ENCODE measurements around the gene IL17RA. TPM values are rescaled to one million over a fixed set of nuclear protein-coding genes. Genes with fewer than 3 reads are reported as not detected.

IL17RA gene
- total and polyA plus RNA-seq, 4 donors: 3.1 to 9.0 (median 4.4) TPM

- no peak overlapping the region for H3K9ac ChIP-seq (ENCODE audit: low read depth in 1 of 2, low read length in 2 of 2)
- H3K27me3 ChIP-seq (ENCODE audit: control insufficient read depth in 4 of 4, insufficient read depth in 4 of 4, low read length in 3 of 4): no peaks in the 10 kb centered on the region
- H3K4me1 ChIP-seq (ENCODE audit: control insufficient read depth in 4 of 4, insufficient read depth in 4 of 4, low read length in 3 of 4): no peaks in the 10 kb centered on the region
- peaks cover 12 to 59% (median 38%) of the 10 kb centered on the region in 4 donors for H3K36me3 ChIP-seq (ENCODE audit: control insufficient read depth in 4 of 4, insufficient read depth in 3 of 4, low read depth in 1 of 4, low read length in 3 of 4)
- no peak overlapping the region for H3K4me3 ChIP-seq (ENCODE audit: low read depth in 1 of 3, low read length in 3 of 3)
- 92% methylated on average over 9 of the region's 9 CpGs for WGBS
- TF ChIP-seq YY1 (IDR thresholded peaks at IDR 0.05): no peak
- TF ChIP-seq RXRA (IDR thresholded peaks at IDR 0.05): no peak
- TF ChIP-seq ATF3 (IDR thresholded peaks at IDR 0.05): no peak
- TF ChIP-seq HNF4G (IDR thresholded peaks at IDR 0.05): no peak
- TF ChIP-seq TAF1 (conservative IDR thresholded peaks at IDR 0.05): no peak
- TF ChIP-seq SP1 (IDR thresholded peaks at IDR 0.05): no peak
- TF ChIP-seq MAX (IDR thresholded peaks at IDR 0.05): no peak
- no peak for TF ChIP-seq REST (IDR thresholded peaks at IDR 0.05)
- TF ChIP-seq NR2F2 (IDR thresholded peaks at IDR 0.05): no peak
- TF ChIP-seq FOXA1 (IDR thresholded peaks at IDR 0.05): no peak
- TF ChIP-seq EGR1 (IDR thresholded peaks at IDR 0.05; ENCODE audit: low read depth in 2 of 2): no peak
- no peak for TF ChIP-seq FOXA2 (IDR thresholded peaks at IDR 0.05)
- DNase-seq (ENCODE audit: low spot score): no peak
- H3K27ac ChIP-seq (ENCODE audit: low read depth in 1 of 2, low read length in 2 of 2): no peak overlapping the region
- H3K9me3 ChIP-seq (ENCODE audit: control insufficient read depth in 4 of 4, low read length in 3 of 4): no peaks in the 10 kb centered on the region
These were observed 56.3 kb downstream of the IL17RA start for GRCh38 chr22:17140826-17141766.

GRCh38 chr22:17143101-17143500, 58.3 kb downstream of the IL17RA start:
- Histone ChIP-seq H3K4me3 (ENCODE audit: low read depth in 1 of 3, low read length in 3 of 3) (no peak overlapping the region), H3K27ac (ENCODE audit: low read depth in 1 of 2, low read length in 2 of 2) (no peak overlapping the region), H3K9ac (ENCODE audit: low read depth in 1 of 2, low read length in 2 of 2) (no peak overlapping the region), H3K36me3 (ENCODE audit: control insufficient read depth in 4 of 4, insufficient read depth in 3 of 4, low read depth in 1 of 4, low read length in 3 of 4) (peaks cover 10 to 47% (median 35%) of the 10 kb centered on the region in 4 donors), H3K27me3 (ENCODE audit: control insufficient read depth in 4 of 4, insufficient read depth in 4 of 4, low read length in 3 of 4) (no peaks in the 10 kb centered on the region), H3K4me1 (ENCODE audit: control insufficient read depth in 4 of 4, insufficient read depth in 4 of 4, low read length in 3 of 4) (no peaks in the 10 kb centered on the region), H3K9me3 (ENCODE audit: control insufficient read depth in 4 of 4, low read length in 3 of 4) (no peaks in the 10 kb centered on the region)
- DNase-seq (ENCODE audit: low spot score): no peak
- WGBS: 96% methylated on average over 9 of the region's 9 CpGs
- TF ChIP-seq FOXA2 (IDR thresholded peaks at IDR 0.05): no peak
- no peak for TF ChIP-seq SP1 (IDR thresholded peaks at IDR 0.05)
- TF ChIP-seq EGR1 (IDR thresholded peaks at IDR 0.05; ENCODE audit: low read depth in 2 of 2): no peak
- TF ChIP-seq HNF4G (IDR thresholded peaks at IDR 0.05): no peak
- TF ChIP-seq YY1 (IDR thresholded peaks at IDR 0.05): no peak
- no peak for TF ChIP-seq NR2F2 (IDR thresholded peaks at IDR 0.05)
- TF ChIP-seq TAF1 (conservative IDR thresholded peaks at IDR 0.05): no peak

GRCh38 chr22:17143826-17144225, 59.0 kb downstream of the IL17RA start:
- no peaks in the 10 kb centered on the region for H3K27me3 ChIP-seq (ENCODE audit: control insufficient read depth in 4 of 4, insufficient read depth in 4 of 4, low read length in 3 of 4)
- DNase-seq (ENCODE audit: low spot score): no peak
- peaks cover 2 to 3% (median 2%) of the 10 kb centered on the region in 4 donors for H3K4me1 ChIP-seq (ENCODE audit: control insufficient read depth in 4 of 4, insufficient read depth in 4 of 4, low read length in 3 of 4)
- 92% methylated on average over 8 of the region's 8 CpGs for WGBS
- no peak overlapping the region for H3K27ac ChIP-seq (ENCODE audit: low read depth in 1 of 2, low read length in 2 of 2)
- H3K9me3 ChIP-seq (ENCODE audit: control insufficient read depth in 4 of 4, low read length in 3 of 4): no peaks in the 10 kb centered on the region
- no peak overlapping the region for H3K9ac ChIP-seq (ENCODE audit: low read depth in 1 of 2, low read length in 2 of 2)
- no peak overlapping the region for H3K4me3 ChIP-seq (ENCODE audit: low read depth in 1 of 3, low read length in 3 of 3)
- peaks cover 5 to 44% (median 32%) of the 10 kb centered on the region in 4 donors for H3K36me3 ChIP-seq (ENCODE audit: control insufficient read depth in 4 of 4, insufficient read depth in 3 of 4, low read depth in 1 of 4, low read length in 3 of 4)
- no peak for TF ChIP-seq RXRA (IDR thresholded peaks at IDR 0.05)
- no peak for TF ChIP-seq TAF1 (conservative IDR thresholded peaks at IDR 0.05)
- no peak for TF ChIP-seq REST (IDR thresholded peaks at IDR 0.05)
- TF ChIP-seq HNF4A (conservative IDR thresholded peaks at IDR 0.05): no peak
- no peak for TF ChIP-seq JUND (IDR thresholded peaks at IDR 0.05)
- TF ChIP-seq NR2F2 (IDR thresholded peaks at IDR 0.05): no peak
- no peak for TF ChIP-seq MAX (IDR thresholded peaks at IDR 0.05)
- no peak for TF ChIP-seq ZBTB33 (IDR thresholded peaks at IDR 0.05)
- TF ChIP-seq RAD21 (IDR thresholded peaks at IDR 0.05): no peak
- no peak for TF ChIP-seq FOXA1 (IDR thresholded peaks at IDR 0.05)
- no peak for TF ChIP-seq FOXA2 (IDR thresholded peaks at IDR 0.05)
